ENCODE results near the gene PMPCA. TPM values are rescaled to one million over a fixed set of nuclear protein-coding genes. Genes with fewer than 3 reads are reported as not detected.

PMPCA gene
- total RNA-seq, 4 donors from 2014 or later: 29.4 to 38.7 (median 33.5) TPM

DNA sequence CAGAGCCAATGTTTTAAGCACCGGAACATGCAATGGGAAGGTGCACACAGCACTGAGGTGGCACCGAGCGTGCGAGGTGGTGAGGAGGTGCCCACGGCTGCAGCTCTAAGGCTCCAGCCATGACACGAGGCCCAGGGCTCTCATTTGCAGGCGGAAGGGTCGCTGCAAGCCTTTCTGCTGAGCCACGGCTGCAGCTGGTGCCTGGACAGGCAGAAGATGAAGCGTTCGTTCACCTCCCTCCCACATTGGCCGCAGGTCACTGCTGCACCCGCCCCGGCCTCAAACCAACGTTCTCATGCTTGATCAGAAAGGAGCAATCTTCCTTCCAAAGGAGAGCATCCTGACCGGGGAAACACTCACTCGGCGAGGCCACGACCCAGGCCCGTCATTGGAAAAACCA, 33.6 kb downstream of the PMPCA start:
- Histone ChIP-seq H3K27ac (no peak overlapping the region), H3K4me3 (no peak overlapping the region), H3K9me3 (no peaks in the 10 kb centered on the region), H3K27me3 (no peaks in the 10 kb centered on the region), H3K36me3 (peaks cover 27 to 88% (median 50%) of the 10 kb centered on the region in 3 donors), H3K4me1 (peaks cover 5 to 8% (median 5%) of the 10 kb centered on the region in 3 donors)
- DNase-seq: no peak
- no peak for TF ChIP-seq POLR2A (IDR thresholded peaks at IDR 0.05)
- TF ChIP-seq, protein P1, sequence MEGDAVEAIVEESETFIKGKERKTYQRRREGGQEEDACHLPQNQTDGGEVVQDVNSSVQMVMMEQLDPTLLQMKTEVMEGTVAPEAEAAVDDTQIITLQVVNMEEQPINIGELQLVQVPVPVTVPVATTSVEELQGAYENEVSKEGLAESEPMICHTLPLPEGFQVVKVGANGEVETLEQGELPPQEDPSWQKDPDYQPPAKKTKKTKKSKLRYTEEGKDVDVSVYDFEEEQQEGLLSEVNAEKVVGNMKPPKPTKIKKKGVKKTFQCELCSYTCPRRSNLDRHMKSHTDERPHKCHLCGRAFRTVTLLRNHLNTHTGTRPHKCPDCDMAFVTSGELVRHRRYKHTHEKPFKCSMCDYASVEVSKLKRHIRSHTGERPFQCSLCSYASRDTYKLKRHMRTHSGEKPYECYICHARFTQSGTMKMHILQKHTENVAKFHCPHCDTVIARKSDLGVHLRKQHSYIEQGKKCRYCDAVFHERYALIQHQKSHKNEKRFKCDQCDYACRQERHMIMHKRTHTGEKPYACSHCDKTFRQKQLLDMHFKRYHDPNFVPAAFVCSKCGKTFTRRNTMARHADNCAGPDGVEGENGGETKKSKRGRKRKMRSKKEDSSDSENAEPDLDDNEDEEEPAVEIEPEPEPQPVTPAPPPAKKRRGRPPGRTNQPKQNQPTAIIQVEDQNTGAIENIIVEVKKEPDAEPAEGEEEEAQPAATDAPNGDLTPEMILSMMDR (IDR thresholded peaks at IDR 0.05): no peak
- intact Hi-C loops (cut with DNase I): no loop called here
- WGBS, 2 donors: 83 to 94% methylated on average over 6 to 18 of the region's 20 CpGs

DNA sequence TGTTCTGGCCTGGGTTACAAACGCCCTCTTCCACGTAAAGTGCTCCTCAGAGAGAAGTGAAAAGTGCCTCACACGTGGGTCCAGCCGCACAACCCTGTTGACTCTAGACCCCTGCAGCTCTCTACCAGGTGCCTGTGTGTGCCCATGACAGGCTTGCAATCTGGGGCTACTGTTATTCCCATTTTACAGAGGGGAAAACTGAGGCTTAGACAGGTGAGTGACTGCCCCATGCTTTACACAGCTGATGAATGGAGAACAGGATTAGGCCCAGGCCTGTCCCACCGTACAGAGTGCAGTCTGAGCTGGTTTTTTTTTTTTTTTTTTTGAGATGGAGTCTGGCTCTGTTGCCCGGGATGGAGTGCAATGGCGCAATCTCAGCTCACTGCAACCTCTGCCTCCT, 35.3 kb downstream of the PMPCA start:
- 88% methylated on average over 7 of the region's 7 CpGs for WGBS, 2 donors
- TF ChIP-seq, protein P1 (IDR thresholded peaks at IDR 0.05): no peak
- no peak for TF ChIP-seq POLR2A (IDR thresholded peaks at IDR 0.05)
- no peak overlapping the region for H3K27ac ChIP-seq
- H3K9me3 ChIP-seq: no peaks in the 10 kb centered on the region
- DNase-seq: no peak
- intact Hi-C loops (cut with DNase I): no loop called here
- no peaks in the 10 kb centered on the region for H3K4me1 ChIP-seq
- no peaks in the 10 kb centered on the region for H3K27me3 ChIP-seq
- peaks cover 27 to 100% (median 66%) of the 10 kb centered on the region in 3 donors for H3K36me3 ChIP-seq
- no peak overlapping the region for H3K4me3 ChIP-seq

DNA sequence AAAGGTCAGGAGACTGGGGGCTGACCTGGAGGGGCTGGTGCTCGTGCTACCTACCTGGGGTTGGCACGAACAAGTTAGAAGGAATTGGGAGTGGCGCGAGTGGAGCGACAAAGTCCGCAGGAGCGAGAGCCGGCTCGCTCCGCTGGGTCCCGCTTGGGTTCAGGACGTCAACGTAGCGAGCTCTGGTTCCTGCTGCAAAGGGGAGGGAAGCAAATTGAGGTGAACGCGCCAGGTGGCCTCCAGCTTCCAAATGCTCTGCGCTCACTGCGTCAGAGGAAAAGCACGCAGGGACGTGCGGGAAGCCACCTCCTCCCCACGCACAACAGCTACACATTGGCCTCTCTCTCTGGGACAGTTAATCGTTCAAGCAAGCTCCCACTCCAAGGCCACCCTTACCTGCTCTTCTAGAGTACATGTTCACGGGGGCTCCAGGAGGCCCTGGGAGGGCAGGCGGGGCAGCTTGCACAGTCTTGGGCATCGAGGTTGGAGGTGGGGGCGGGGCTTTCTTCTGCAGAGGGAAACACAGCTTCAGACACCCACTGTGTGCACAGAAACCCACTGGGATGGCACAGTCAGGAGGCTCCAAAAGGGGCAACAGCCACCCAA, 36.8 kb downstream of the PMPCA start:
- Histone ChIP-seq H3K27me3 (no peaks in the 10 kb centered on the region), H3K4me3 (no peak overlapping the region), H3K36me3 (peaks cover 22 to 100% (median 69%) of the 10 kb centered on the region in 3 donors), H3K27ac (no peak overlapping the region), H3K9me3 (no peaks in the 10 kb centered on the region), H3K4me1 (no peaks in the 10 kb centered on the region)
- intact Hi-C loops (cut with DNase I): no loop called here
- TF ChIP-seq, protein P1 (IDR thresholded peaks at IDR 0.05): no peak
- TF ChIP-seq POLR2A (IDR thresholded peaks at IDR 0.05): no peak
- no peak for DNase-seq
- WGBS, 2 donors: 89 to 94% methylated on average over 20 to 23 of the region's 27 CpGs

DNA sequence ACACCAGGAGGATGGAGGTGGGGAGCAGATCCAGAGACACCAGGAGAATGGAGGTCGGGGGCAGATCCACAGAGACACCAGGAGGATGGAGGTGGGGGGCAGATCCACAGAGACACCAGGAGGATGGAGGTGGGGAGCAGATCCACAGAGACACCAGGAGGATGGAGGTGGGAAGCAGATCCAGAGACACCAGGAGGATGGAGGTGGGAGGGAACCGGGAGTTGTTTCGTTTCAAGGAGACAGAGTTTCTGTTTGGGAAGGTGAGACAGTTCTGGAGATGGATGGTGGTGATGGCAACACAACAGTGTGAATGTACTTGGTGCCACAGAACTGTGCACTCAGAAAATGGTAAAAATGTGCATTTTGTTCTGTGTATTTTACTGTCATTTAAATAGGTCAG, 38.2 kb downstream of the PMPCA start:
- Histone ChIP-seq H3K36me3 (peaks cover 23 to 100% (median 62%) of the 10 kb centered on the region in 3 donors), H3K27ac (no peak overlapping the region), H3K27me3 (no peaks in the 10 kb centered on the region), H3K4me1 (no peaks in the 10 kb centered on the region), H3K9me3 (no peaks in the 10 kb centered on the region), H3K4me3 (no peak overlapping the region)
- TF ChIP-seq, protein P1 (IDR thresholded peaks at IDR 0.05): no peak
- TF ChIP-seq POLR2A (IDR thresholded peaks at IDR 0.05): no peak
- no peak for DNase-seq
- 84% methylated on average over 3 of the region's 3 CpGs for WGBS, 2 donors
- intact Hi-C loops (cut with DNase I): no loop called here

DNA sequence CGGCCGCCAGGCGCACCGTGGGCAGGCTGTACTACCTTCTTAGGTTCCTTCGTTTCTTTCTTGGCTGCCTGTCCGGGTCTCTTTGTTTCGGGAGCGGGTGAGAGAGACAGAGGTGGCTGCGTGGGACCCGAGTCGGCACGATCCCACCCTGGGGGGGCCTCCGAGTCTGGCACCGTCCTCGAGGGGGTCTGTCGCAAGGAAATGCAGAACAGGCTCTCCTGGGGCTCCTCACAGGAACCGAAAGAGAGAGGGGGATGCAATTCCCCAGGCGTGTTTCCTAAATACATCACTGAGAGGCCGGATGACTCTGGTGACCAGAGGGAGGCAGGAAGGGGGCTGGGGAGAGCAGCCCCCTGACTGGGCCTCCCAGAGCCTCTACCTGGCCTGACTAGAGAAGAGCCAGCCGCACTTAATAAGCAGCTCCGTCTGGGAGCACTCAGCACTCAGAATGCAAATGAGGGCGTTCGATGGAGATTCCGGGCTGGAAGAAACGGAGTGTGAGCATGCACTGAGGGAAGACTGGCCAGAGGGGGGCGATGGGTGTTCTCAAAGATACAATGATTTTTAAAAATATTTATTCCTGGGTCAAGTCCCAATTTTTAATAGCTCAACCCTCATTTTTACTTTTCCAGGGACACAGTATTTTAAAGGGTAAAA, 40.9 kb downstream of the PMPCA start:
- Histone ChIP-seq H3K4me1 (no peaks in the 10 kb centered on the region), H3K27me3 (no peaks in the 10 kb centered on the region), H3K36me3 (peaks cover 42 to 100% (median 73%) of the 10 kb centered on the region in 3 donors), H3K27ac (no peak overlapping the region), H3K9me3 (no peaks in the 10 kb centered on the region), H3K4me3 (no peak overlapping the region)
- TF ChIP-seq POLR2A (IDR thresholded peaks at IDR 0.05): no peak
- TF ChIP-seq, protein P1 (IDR thresholded peaks at IDR 0.05): no peak
- intact Hi-C loops (cut with DNase I): no loop called here
- WGBS, 2 donors: 90 to 93% methylated on average over 7 to 15 of the region's 26 CpGs
- DNase-seq: no peak

All from esophagus squamous epithelium (tissue), 5 donors.